ENCODE measurements around the gene GSG1L.

Gene GSG1L

GRCh38 chr16:28063591-28064061 is at the start of gene GSG1L:
Gene GSG1L, minus strand, starts transcription at chr16:28063714. Its CDS starts 290 bp downstream, at chr16:28063424.
- DNase-seq (ENCODE audit: low read depth), result no peak

DNA sequence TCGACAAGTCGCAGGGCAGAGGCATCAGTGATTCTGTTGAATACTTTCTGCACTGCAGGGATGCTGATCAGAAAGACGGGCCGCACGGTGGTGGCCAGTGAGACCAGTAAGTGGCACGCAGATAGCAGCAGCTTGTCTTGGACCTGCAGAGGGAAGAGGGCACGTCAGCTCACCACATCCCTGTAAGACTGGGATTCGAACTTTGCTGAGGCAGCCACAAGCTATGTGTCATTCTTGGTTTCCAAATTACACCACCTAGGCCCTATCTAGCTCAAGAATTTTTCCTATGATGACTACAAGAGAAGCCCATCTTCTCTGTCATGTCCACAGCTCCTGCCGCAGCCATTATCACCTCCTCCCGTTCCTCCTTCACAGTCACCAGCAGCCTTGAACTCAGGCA is 49.4 kb upstream of the GSG1L start:
- no peak for DNase-seq (ENCODE audit: low read depth)

DNA sequence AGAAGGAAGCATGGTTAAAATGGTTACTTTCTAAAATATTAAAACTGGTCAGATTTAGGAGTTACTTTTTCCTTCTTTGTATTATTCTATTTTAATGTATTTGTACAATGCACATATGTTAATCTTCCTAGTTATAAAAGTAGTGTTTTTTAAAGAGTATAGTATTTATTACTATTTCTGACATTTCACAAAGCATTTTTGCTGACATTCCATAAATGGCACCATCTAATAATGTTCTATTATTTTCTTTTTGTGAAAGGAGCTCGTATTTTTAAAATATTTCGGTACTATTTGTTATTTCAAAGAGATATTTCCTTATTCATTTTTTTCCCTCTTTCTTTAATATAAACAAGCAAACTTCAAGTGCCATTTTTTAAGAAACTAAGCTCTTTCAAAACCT is 47.5 kb upstream of the GSG1L start:
- DNase-seq (ENCODE audit: low read depth), result no peak

DNA sequence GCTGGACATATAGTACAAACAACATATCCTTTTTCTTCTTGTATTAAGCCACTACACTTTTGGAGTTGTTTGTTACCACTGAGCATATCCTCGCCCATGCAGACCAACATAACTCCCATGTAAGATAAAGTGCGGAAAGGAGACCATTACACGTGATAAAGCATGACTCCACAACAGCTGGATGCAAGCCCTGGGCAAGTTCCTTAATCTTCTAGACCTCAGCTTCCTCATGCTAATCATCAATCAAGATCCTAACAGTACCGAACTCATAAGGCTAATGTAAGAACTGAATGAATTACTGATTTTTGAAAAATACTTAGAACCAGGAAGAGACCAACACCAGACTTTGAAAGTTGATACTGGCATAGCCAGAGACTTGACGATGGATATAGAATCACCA is 47.0 kb upstream of the GSG1L start:
- no peak for DNase-seq (ENCODE audit: low read depth)

GRCh38 chr16:28110074-28110473 is 46.6 kb upstream of the GSG1L start:
- peak; percentile 87 for DNase-seq (ENCODE audit: low read depth)

GRCh38 chr16:28108590-28109247 is 45.2 kb upstream of the GSG1L start:
- no peak for DNase-seq (ENCODE audit: low read depth)

GRCh38 chr16:28107232-28107631 is 43.7 kb upstream of the GSG1L start:
- no peak for DNase-seq (ENCODE audit: low read depth)

DNA sequence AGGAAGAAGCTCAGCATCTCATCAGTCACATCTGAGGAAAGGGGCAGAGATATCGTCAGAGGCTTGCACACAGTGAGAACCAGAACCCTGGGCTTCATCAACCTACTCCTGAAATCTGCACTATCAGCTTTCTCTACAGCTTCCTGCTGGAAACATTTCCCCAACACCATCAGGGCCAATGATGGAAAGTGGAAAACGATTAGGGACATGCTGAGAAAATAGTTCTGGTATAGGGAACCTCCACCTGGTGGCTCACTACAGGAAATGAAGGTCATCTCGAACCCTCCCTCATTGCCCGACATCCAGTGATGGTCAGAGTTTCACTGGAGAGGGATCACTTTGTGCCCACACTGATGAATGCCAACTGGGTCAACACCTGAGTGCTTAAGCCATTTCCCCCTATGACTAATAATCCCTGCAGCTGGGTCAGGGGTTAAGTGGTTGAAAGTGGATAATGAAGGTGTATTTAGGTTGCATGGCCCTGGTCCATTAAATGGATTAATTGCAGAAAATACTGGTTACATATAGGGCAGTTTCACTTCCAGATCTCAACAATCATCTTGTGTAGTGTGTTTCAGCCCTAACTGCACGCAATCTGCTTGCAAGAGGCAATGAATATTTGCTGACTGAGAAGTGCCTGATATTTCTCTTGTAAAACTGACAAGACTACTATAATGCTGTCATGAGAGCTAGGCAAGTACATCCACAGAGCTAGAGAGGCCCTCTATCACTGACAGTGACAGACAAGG is 43.1 kb upstream of the GSG1L start:
- no peak for DNase-seq (ENCODE audit: low read depth)

GRCh38 chr16:28105954-28106353 is 42.4 kb upstream of the GSG1L start:
- DNase-seq (ENCODE audit: low read depth), result no peak

GRCh38 chr16:28105297-28105696 is 41.8 kb upstream of the GSG1L start:
- DNase-seq (ENCODE audit: low read depth), result no peak

DNA sequence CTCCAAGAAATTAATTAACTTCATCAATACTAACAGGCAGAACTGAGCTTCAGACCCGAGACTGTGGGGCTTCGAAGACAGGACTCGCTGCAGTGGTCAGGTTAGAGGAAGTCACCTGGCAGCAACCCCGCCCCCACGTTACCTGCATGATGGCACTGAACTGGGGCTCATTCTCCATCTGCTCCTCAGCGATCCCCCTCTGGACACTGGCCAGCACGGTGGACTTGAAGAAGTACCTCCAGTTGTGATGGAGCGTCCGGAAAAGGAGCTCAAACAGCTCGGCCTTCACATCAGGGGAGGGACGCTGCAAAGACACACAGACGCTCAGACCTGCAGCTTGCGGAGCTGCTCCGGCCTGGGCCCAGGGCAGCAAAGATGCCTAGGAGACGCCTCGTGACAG is 40.9 kb upstream of the GSG1L start:
- no peak for DNase-seq (ENCODE audit: low read depth)

GRCh38 chr16:28103516-28104170 is 40.1 kb upstream of the GSG1L start:
- DNase-seq (ENCODE audit: low read depth), result no peak

GRCh38 chr16:28101533-28101890 is 38.0 kb upstream of the GSG1L start:
- DNase-seq (ENCODE audit: low read depth), result no peak

DNA sequence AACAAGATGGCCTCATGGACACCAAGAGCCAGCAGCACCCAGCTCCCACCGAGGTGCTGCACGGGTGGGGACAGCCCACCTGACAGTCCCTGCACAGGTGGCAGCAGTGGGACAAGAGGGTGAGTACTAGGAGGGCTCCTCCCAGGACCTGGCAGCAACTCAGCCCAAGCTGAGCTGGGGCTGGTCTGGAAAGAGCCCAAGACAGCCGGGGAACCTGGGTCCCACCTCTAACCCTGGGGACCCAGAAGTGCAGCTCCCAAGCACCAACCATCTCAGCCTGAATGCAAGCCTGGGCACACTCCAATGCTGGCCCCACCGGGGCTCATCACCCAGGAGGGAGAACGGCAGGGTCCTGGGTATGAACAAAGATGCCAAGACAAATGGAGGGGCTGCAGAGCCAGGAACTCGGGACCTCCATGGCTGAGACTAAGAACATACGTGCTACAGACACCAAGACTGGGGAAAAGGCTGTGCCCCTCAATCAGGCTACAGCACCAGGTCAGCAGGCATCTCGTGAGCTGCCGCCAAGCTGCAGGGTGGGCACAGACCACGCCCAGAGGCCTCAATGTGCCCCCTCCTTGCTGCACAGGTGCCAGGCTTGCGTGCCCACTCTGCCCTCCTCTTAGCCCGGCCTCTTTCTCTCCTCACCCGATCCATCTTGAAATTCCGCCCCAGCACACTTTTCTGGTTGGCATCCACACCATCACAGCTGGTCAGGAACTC is 37.5 kb upstream of the GSG1L start:
- no peak for DNase-seq (ENCODE audit: low read depth)

DNA sequence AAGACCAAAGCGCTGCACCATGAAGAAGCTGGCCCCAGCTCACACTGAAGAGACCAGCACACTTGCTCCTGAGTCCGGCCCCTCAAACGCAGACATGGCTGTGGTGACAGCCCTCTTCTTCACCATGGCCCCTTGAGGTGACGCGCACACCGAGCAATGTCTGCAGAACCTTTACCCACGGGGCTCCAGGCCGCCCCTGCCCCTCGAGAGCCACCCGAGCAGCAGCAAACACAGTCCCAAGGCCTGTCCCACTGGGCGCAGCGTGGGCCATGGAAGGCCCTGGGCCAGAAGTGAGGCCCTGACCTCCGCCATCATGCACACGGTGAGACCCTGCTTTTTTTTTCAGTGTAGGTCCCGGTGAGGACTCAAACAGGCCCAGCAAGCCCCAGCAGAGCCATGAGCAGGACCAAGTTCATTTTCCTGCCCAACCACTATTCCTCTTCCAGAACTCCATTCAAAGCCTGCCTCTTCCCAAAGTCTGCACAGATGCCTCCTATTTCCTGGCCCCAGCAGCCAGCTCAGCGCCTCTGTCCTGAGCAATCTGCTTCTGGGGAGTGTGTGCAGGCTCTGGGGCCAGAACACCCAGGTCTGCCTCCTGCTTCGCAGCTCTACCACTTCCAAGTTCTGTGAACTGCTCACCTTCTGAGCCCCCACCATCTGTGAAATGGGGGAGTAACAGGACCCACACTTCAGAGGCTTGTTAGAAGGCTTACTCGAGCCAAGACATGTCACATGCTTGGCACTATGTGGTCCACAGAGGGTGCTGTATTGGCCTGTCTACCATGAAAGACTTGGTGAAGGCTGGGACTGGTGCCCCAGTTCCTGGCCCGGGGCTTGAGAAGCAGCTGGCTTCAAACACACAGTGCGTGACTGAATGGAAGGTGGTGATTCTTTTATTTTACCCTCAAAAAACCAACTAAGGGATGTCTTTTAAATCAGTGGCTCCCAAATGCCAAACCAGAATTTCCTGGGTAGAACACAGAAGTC is 35.7 kb upstream of the GSG1L start:
- no peak for DNase-seq (ENCODE audit: low read depth)

- no peak for DNase-seq (ENCODE audit: low read depth)
Measured at GRCh38 chr16:28098171-28098958, 34.9 kb upstream of the GSG1L start.

DNA sequence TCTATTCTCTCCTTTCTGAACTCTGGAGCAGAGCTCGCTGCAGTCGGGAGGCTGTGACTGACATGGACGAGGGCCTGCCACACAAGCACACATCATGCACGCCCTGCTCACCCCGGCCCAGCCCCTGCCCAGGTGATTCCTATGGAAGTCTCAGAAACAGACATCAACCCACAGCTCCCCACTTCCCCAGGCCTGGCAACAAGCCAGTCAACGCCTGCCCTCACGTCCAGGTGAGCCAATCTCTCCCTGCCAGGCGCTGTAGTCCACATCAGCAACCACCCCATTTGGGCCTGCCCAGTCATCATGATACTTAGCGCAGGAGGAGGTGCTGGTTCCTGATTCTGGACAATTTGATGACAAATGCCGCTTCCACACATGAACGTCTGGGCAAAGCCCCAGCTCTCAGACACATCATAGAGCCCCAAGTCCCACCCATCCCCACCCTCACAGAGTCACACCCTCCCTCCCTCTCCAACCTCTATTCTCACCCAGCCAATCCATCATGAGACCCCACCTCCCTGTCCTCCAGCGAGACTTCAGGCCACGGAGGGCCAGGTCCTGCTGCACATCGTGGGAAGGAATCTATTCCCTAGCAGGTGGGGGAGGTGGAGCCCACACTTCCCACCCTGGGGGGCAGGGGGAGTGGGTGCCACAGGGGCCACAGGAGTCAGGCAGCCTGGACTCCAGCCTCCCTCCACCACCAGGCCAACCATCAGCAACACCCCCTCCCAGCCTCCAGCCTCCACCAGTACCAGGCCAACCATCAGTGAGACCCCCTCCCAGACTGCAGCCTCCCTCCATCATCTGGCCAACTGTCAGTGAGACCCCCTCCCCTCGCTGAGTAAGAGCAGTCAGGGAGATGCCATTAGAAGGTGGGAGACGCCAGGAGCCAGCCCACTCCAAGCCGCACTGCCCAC is 33.7 kb upstream of the GSG1L start:
- DNase-seq (ENCODE audit: low read depth), result no peak

DNA sequence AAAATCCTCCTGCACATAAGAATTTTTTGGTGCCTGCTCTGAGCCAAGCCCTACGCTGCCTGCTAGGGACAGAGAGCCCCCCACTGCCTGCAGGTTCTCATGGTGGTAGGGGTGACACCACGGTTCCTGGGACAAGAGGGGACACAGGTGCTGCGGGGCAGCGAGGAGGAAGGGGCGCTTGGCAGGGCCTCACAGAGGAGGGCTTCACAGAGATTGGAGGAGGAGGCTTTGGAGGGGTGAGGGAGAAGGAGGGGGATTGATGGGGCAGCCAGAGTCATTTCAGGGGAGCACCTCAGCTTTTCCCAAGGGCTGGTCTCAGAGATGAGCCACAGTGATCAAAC is 29.8 kb upstream of the GSG1L start:
- no peak for DNase-seq (ENCODE audit: low read depth)

- no peak for DNase-seq (ENCODE audit: low read depth)
Measured at GRCh38 chr16:28092721-28093384, 29.3 kb upstream of the GSG1L start.

All from iris pigment epithelial cell (primary cell).